SKM-1 treated with dmso at 0.1 percent for 144 hours (cell line): ENCODE measurements around the gene SLAIN2.
"Not testable (repeated sequence)": the region's sequence is repeated elsewhere in the genome, so short reads cannot be mapped to it uniquely, and the experiment has no call there.

Source experiments
- DNase-seq: peaks from one replicate; lab custom pipeline; 2025; ENCODE audit not compliant: unreplicated experiment; lab: John Stamatoyannopoulos, UW

SLAIN2 gene

DNA sequence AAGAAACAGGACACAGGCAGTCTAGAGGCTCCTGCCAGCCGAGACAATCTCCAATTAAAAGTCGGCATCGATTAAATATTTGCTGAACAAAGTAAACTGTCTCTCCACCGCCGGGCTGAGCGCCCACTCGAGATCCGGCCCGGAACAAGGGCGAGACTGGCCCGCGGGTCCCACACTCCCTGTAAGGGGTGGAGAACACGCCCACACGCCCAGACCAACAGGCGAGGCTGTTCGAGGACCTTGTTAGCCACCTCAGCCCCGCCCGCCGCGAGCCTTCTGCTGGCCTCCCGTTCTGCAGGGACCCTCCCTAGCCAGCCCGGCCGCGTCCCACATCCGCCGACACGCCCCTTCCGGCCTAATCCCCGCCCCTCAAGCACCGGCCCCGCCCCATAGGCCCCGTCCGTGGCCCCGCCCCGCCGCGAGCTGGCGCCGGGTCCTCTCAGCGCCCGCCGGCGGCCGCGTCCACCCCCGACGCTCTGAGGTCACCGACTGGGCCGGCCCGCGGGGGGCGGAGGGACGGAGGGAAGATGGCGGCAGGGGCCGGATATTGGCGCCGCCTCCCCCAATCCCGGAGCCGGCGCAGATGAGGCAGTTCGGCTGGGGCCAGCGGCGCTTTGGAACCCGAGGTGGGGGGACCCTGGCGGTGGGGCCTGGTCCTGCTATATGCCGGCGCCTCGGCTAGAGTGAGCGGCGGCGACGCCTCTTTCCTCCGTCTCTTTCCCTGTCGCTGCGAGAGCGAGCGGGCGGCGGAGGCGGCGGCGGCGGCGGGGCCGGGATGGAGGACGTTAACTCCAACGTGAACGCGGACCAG lies at the start of gene SLAIN2:
TSS of gene SLAIN2 (plus strand) at position 565 of the 811 bp plus-strand sequence. CDS start at position 776, 211 bp downstream.
- peak; percentile 98 for DNase-seq

DNA sequence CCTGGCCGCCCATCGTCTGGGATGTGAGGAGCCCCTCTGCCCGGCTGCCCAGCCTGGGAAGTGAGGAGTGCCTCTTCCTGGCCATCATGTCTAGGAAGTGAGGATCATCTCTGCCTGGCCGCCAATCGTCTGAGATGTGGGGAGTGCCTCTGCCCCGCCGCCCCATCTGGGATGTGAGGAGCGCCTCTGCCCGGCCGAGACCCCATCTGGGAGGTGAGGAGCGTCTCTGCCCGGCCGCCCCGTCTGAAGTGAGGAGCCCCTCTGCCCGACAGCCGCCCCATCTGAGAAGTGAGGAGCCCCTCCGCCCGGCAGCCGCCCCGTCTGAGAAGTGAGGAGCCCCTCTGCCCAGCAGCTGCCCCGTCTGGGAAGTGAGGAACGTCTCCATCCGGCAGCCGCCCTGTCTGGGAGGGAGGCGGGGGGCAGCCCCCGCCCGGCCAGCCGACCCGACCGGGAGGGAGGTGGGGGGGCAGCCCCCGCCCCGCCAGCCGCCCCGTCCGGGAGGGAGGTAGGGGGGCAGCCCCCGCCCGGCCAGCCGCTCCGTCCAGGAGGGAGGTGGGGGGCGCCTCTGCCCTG lies 49.0 kb upstream of the SLAIN2 start:
- not testable (repeated sequence) for DNase-seq

DNA sequence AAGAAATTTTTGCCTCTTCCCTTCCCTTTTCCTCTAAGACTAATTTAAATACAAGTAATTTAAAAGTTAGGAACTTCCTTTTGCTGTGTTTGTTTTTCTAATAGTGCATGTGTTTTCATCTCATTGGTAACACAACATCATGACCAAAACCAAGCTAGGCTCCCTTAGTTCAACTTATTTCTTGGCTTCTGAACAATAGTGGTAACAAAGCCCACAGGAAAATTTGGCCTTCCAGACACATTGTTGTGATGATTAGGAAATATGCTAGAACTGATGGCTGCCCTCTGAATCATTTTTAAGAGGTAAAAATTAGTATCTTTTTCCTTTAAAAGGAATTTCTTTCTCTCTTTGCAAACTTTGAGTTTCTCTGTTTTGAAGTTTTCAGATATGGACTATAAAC lies 46.2 kb upstream of the SLAIN2 start:
- DNase-seq: no peak

DNA sequence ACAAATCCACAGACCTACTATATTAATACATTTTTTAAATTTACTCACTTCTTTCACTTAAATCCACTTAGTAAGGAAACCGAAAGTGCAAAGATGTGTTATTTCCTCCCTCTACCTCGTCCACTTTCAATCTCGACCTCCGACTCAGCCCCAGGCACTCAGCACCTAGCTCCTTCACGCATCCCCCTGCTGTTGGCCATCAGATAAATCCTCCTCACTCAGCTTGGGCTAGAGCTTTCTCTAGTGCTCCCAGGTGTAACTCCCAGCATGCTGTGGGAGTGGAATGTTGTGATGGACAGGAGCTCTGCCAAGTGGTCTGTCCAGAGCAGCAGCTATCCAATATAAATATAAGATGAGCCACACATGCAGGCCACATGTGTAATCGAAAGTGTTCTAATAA lies 45.0 kb upstream of the SLAIN2 start:
- DNase-seq: no peak

DNA sequence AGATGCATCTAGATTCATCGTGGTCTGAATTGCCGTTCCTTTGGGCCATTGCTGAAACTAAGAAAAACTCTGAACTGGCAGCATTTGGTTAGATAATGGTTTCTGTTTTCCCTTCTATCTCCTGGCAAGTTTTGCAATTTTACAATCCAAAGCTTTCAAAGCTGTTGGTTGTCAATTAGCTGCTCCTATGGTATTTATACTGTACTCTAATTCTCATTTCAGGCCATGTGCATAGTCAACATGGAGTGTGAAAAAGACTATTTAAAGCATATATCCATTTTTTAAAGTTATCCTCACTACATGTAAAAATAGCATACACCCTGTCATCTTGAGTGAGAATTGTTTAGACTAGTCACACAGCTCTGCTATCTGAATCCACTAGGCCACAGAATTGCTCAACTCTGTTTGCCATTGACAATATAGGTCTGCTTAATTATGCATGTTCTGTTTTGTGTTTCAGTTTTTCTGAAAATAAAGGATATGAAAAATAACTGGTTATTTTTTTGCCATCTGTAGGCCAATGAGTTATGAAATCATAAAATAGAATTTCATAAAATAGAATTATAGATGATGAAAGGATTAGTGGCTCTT lies 44.0 kb upstream of the SLAIN2 start:
- no peak for DNase-seq

DNA sequence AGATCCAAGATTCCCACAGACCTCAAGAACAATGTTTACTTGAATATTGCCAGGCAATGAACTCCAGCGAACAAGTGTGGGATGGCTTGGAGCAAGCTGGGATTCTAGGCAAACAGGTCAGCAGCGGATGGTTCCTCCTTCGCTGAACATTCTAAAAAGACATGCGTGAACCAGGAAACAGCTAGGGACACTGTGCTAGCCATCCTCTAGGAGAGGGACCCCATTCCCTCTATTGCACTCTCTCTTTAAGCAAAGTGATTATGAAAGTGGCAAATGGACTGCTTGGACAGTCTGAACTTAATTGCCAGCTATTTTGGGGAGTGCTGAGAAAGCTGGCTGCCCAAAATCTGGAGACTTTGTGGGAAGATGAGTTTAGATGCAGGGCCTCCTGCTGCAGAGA lies 41.8 kb upstream of the SLAIN2 start:
- no peak for DNase-seq

DNA sequence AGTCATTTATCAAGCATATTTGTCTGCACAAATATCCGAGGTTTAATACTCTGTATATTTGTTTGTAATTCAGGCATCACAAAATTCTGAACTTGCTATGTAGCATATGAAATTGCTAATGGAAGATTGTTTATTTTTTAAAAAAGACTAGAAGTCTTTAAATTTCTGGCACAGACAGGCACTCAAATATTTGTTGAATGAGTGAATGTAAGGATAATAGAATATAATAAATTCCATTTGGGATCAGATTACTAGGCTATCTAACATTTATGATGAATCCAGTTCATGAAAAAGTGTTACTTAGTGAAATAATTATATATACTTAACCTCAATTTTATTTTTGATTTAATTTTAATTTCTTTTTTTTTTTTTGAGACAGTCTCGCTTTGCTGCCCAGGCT lies 41.3 kb upstream of the SLAIN2 start:
- DNase-seq: no peak

DNA sequence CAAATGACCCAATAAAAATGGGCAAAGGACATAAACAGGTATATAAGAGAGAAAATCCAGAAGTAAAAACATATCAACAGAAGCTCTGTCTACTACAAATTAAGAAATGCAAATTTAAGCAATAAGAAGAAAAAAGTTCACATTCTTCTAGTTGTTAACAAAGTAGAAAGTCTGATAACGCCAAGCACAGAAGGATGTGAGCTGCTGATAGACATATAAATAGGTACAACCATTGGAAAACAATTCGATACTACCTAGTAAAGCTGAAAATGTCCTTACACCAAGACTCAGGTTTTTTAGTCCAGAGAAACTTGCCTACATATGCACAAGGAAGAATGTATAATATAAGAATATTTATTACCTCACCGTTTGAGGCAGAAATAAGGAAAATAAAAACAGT lies 35.8 kb upstream of the SLAIN2 start:
- DNase-seq: no peak

DNA sequence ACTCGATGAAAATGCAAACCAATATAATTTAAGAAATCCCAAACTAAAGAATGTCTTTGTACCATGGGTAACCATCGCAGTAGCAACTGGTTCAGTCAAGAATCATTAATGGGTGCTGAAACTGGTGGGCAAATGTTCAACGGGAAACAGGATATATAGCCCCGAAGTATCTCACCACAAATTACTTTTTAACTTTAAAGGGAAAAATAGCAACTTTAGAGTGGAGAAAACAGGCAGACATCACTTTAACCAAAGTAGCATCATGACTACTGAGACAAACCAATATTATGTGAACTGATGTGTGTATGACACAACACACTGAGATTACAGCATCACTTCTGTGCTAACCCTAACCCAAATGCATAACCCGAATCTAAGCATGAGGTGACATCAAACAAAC lies 33.8 kb upstream of the SLAIN2 start:
- DNase-seq: no peak

DNA sequence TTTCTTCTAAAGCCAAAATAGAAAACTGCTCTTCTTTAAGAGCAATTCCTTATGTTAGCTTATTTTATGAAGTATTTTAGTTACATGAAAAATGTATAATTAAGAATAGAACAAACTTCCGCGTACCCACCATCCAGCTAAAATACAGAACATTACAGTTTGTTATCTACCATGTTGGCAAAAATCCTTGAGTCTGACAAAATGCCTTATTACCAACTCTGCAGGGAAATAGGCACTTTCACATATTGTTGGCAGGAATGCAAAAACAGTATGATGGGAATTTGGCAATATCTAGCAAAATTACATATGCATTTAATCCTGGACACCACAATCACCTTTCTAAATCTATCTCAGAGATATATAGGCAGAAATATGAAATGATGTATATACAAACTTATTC lies 32.4 kb upstream of the SLAIN2 start:
- DNase-seq: no peak

DNA sequence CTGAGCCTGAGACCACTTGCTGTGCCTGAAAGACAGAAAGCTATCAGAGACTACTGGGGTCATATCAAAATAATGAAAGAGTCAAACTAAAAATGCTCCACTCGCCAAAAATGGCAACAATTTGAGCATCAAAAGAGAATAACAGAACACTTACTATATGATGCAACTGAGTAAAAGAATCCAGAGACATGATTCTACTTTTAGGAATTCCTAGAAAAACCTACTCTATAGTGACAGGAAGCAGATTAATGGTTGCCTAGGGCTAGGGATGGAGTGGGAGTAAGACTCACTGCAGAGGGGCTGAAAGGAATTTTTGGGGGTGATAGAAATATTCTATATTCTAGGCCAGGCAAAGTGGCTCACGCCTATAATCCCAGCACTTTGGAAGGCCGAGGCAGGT lies 29.4 kb upstream of the SLAIN2 start:
- DNase-seq: no peak

DNA sequence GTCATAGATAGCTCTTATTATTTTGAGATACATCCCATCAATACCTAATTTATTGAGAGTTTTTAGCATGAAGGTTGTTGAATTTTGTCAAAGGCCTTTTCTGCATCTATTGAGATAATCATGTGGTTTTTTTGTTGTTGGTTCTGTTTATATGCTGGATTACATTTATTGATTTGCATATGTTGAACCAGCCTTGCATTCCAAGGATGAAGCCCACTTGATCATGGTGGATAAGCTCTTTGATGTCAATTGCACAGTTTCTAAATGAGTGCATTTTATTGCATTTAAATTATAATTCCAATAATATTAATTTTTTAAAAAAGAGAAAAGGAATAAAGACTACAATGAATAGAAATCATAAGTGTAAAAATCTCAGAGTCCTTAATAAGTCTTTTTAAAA lies 26.6 kb upstream of the SLAIN2 start:
- not testable (repeated sequence) for DNase-seq

DNA sequence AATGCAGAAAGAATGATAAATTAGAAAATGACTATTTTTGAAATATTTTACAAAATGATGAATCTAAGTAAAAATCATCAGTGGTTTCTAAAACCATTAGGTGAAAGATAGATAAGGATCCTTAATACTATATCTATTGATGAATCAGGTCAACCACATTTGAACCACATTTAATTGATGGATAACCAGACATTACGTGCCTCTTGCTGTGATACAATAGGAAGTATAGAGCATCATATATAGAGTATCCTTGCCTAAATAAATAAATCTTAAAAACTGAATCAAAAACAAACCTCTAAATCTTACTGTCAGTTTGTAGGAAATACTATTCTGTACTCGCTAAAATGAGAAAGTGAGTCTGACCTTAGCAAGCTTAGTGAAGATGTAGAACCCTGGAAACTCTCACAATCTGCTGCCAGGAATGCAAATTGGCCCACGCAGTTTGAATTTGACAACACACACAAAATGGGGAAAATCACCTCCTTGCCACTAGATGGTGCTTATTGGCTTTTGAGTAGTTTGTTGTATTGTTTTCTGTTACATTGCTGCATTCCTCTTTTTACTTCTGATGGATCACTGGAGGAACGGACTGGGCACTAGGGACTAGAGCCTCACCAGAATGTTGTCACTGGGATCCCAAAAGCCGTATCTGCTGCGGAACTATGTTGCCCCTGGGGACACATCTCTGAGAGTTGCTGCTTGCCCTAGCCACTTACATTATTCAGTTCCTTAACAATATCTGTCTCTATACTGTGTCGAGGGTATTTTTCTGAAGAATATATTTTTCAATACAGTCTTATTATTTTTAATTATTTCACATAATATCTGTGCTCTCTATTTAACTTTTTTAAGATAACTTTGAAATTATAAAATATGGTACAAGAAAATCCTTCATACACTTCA lies 25.4 kb upstream of the SLAIN2 start:
- peak; percentile 47 for DNase-seq

DNA sequence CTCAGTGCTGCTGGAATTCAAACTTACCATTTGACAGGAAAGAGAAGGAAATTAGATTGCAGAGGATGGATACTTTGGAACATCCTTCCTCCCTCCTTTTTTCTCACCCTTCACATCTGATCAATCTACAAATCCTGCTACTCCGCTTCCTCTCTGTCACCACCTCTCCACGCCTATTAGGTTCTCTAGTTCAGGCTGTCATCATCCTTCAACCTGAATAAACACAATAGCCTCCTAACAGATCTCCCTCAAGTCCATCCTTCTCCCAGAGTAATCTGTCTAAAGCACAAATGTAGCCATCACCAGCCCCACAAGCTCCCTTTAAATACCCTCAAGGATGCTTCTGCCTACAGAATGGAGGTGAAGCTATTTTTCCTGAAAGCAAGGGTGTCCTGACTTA lies 20.0 kb upstream of the SLAIN2 start:
- DNase-seq: no peak

DNA sequence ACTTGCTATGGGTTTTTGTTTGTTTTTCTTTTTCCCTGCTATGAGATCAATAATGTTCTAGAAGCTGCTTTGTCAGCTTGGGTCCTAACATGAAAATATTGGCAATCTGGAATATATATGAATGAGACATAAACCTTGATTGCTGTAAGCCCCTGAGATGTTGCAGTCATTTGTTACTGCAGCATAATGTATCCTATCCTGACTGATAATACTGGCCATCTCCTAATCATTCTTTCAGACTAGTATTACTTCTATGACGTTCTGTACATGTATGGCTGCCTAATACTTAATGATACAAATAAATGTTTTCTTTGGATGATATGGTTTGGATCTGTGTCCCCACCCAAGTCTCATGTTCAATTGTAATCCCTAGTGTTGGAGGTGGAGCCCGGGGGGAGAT lies 19.3 kb upstream of the SLAIN2 start:
- DNase-seq: no peak

DNA sequence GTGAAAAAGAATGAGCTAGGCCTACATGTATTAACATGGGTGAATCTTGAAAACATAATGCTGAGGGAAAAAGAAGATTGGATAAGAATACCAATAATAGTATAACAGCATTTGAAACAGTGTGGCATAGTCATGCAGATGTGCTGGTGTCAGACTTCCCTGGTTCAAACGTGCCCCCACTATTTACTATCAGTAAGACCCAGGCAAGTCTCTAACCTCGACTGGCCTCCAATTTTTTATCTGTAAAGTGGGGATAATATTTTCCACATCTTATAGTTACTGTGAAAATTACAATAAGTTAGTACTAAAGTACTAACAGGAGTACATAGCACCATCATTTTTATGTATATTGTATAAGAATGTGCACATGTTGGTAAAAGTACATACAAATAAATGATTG lies 17.0 kb upstream of the SLAIN2 start:
- DNase-seq: no peak

DNA sequence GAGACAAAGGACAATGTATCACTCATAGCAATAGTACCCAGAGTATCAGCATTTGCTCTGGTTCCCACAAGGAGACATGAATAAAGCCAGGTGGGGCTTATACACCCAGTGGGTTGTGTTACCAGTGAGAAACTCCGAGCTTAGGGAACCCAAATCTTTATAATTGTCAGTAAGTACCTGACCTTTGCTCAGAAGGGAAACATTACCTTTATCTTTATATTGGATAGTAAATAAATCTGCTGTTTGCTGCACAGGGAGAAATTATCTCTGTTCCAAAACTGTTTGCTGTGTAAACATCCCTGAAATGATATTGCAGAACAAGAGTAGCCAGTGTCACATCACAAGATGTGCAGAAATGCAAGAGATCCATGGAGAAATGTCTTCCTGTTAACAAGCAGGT lies 12.1 kb upstream of the SLAIN2 start:
- no peak for DNase-seq

DNA sequence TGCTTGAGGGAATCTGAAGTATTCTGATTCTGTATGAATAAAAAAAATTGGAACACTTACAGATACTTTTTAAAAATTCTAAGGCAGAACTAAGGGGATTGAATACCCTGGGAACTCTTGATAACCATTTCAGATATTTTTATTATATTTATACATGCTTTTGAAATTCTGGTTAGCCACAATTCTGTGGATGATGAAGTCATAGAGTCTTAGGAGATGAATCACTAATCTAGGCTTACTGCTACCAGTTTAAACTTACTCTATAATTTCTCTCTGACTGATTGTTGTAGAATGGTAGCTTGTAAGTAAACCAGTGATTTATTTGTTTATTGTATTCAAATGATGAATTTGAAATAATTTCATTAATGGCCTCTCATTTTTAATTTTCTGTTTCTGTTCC lies 11.4 kb upstream of the SLAIN2 start:
- no peak for DNase-seq

DNA sequence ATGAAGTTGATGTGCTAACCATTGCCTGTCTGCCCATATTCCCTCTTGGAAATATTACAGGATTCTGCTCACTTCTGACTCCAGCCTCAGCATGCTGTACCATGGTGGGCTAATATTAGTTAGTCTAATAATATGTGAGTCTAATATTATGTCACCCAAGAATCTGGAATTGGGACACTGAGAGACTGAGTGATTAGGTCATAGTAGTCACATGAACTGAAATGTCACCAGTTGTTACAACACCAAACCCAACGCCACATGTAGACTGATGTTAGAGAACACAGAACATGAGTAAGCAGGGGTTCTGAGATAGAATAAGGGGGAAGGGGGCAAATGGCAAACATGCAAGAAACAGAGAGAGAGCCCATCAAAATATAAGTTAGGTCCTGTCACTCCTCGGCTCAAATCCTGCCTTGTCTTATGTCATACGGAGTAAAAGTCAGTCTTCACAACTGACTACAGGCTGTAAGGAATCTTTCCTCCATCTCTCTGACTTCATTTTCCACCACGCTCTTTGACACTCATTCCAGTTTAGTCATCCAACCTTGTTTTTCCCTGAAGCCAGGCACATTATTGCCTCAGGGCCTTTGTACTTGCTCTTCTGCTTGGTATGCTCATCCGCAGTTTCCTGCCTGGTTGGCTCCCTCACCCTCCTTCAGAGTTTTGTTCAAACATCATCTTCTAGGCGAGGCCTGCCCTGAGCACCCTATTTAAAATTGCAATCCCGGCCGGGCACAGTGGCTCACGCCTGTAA lies 9.6 kb upstream of the SLAIN2 start:
- DNase-seq: no peak

DNA sequence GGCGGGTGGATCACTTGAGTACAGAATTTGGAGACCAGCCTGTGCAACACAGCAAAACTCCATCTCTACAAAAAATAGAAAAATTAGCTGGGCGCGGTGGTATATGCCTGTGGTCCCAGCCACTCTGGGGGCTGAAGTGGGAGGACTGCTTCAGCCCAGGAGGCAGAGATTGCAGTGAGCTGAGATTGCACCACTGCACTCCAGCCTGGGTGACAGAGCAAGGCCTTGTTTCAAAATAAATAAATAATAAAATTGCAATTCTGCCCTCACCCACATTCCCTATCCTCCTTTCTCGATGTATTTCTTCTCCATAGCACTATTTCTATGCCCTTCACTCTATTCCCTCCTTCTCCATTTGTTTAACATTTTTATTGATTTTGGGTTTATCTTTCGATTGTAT lies 8.7 kb upstream of the SLAIN2 start:
- DNase-seq: no peak

DNA sequence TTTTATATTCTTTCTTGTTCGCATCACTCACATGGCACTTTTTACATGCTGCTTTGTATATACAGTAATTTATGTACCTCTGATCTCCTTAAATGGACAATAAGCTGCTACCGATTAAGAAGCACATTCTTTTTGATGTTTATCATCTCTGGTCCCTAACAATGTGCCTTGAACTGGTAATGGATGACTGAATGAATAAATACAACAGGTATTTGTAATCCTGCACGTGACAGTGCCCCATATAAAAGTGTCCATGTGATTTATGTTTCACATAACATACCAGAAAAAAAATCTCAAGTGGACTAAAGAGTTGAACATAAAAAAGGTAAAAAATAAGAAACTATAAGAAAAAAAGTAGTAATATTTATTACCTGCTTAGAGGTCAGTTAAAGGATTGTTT lies 7.7 kb upstream of the SLAIN2 start:
- no peak for DNase-seq
